GM10266 (cell line): Measurements from ENCODE around the gene EFEMP2.

Experiments used
- DNase-seq: peaks from one replicate; pipeline ENCODE4 v3.0.0; 2012; ENCODE audit errors: extremely low spot score
- TF ChIP-seq, protein P1 (sequence below): IDR thresholded peaks from 2 replicates; pipeline ENCODE4 v1.5.1; 2012; ENCODE audit warnings: mild to moderate bottlenecking, low read depth; ENCODE audit not compliant: control insufficient read depth, insufficient read depth; ENCODE audit errors: missing control alignments

EFEMP2 gene

DNA sequence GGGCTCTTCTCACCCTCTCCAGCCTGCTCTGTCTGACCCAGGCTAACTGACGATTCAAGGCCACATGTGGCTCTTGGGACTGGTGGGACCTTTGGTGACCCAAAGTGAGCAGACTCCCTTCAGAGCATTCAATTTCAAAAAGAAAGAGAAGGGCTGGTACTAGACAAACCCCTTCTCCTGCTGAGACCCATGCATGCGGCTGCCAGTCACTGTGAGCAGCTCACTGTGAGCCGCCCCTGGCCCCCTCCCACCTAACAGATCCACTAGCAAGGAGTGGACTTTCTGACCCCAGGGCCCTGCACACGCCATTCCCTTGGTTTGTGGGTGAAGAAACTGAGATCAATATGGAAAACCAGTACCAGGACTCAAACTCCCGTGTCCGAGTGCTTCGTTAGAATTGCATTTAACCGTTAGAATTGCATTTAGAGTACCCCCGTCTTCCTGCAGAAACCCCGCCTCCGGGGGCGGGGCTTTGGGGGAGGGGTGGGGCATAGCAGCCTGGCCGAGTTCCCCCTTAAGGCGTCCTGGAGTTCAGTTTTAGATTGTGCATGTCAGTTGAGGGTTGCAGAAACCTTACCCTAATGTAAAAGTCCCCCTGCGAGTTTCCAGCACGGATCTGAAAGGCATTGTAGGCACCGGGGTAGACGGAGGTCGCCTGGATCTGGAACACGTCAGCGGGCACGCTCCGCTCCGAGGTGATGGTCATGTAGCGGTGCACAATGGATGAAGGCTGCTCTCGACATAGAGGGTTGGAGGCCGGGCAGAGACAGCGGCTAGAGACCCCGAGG is 5.1 kb downstream of the EFEMP2 start:
- TF ChIP-seq, protein P1, sequence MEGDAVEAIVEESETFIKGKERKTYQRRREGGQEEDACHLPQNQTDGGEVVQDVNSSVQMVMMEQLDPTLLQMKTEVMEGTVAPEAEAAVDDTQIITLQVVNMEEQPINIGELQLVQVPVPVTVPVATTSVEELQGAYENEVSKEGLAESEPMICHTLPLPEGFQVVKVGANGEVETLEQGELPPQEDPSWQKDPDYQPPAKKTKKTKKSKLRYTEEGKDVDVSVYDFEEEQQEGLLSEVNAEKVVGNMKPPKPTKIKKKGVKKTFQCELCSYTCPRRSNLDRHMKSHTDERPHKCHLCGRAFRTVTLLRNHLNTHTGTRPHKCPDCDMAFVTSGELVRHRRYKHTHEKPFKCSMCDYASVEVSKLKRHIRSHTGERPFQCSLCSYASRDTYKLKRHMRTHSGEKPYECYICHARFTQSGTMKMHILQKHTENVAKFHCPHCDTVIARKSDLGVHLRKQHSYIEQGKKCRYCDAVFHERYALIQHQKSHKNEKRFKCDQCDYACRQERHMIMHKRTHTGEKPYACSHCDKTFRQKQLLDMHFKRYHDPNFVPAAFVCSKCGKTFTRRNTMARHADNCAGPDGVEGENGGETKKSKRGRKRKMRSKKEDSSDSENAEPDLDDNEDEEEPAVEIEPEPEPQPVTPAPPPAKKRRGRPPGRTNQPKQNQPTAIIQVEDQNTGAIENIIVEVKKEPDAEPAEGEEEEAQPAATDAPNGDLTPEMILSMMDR = no peak
- DNase-seq = no peak

DNA sequence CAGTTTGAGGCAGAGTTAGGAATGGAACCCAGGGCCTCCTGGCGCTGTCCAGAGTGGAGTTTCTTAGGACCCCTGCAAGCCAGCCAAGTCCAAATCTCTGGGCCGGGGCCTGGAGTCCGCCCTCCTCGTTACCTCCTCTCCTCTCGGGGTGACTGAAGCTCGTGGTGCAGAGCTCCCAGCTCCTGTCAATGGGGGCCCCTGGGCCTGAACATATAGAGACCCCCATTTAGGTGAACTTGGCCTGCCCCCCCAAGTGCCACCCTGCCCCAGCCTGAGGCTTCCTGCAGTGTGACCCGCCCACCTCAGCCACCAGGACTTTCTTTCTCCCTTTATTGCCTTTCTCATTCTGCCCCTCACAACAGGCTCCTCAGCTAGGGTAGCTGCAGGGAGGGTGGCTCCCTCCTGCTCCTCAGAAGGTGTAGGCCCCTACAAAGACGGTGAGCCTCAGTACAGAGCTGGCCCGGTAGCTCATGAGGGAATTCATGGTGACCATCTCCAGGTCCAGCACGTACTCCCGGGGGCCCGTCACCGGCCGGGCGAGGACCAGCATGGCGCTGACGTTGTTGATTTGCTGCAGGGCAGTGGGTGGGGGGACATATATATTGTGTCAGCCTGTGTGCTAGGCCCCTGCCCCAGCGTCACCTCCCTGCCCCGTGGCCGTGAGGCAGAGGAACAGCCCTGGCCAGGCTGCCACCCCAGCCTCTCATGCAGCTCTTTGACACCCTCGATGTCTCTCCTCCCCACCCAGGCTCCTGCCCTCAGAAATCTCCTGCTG is 5.9 kb downstream of the EFEMP2 start:
- no peak for DNase-seq
- TF ChIP-seq, protein P1 = no peak

DNA sequence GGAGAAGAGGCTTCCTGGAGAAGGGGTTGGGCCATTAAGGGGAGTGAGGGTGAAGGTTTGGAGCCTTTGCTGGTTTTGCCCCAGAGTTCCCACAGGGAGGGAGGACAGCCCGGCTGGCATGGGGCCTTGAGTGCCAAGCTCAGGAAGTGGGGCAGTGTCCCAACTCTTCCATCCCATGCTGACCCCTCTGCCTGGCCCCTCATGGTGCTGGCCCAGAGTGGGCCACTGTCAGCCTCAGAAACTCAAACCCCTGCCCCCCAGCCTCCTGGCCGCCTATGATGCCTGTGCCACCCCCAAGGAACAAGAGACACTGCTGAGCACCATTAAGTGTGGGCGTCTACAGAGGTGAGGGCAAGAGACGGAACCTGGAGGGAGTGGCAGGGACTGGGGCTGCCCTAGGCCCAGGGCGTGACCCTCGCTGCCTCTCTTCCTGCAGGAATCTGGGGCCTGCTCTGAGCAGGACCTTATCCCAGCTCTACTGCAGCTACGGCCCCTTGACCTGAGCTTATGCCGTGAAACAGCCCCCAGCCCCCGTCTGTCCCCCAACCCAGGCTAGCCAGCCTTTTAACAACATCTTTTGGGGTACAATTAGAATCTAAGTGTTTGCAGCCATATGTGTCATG is 6.9 kb downstream of the EFEMP2 start:
- no peak for DNase-seq
- TF ChIP-seq, protein P1 = no peak

DNA sequence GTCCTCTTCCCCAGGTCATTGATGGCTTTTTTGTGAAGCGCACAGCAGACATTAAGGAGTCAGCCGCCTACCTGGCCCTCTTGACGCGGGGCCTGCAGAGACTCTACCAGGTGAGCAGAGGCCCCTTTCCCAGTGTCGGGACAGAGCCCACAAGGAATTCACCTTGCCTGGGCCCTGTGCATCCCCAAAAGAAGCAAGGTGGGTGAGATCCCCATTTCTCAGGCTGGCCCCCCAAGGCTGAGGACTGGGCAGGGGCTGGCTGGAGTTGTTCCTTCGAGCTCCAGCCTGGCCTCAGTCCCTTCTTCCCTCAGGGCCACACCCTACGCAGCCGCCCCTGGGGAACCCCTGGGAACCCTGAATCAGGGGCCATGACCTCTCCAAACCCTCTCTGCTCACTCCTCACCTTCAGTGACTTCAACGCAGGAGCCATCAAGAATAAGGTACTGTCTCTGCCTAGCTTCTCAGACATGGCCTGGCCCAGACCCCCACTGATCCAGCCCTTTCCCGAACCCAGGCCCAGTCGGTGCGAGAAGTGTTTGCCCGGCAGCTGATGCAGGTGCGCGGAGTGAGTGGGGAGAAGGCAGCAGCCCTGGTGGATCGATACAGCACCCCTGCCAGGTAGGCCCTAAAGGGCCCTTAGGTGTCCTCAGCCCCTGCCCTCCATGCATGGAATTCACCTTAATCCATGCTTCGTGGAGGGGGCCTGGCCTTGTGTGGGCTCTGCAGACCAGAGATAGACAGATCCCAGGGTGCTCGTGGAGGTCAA is 7.7 kb downstream of the EFEMP2 start:
- no peak for DNase-seq
- TF ChIP-seq, protein P1 = no peak

DNA sequence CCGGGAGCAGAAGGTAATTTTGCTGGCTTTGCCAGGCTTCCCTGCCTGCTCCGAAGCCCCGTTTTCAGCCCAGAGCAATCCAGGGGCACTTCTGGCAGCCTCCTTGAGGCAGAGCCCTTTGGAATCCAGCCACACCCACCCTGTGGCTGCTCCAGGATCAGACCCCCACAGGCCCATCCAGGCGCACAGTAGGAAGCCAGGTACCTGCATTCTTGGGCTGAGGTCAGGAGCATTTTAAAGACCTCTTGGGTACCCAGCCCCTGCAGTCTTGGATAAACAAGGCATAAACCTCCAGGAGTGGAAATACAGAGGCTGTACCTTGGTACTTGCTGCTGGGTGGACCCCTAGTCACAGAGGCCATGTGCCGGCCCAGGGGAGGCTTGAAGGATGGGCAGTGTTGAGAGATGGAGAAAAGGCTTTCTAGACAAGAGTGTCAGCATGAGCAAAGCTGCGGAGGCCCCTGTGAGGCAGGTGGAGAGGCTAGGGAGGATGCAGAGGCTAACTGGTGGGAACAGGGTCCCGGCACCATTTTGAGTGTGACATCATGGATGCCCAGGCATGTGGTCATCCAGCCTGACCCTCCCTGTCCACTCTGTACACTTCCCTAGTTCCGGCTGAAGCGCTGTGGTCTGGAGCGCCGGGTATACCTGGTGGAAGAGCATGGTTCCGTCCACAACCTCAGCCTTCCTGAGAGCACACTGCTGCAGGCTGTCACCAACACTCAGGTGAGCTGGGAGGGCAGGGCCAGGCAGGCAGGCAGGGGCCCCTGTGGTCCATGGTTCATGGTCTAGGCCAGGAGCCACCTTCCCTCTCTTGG is 8.5 kb downstream of the EFEMP2 start:
- DNase-seq = no peak
- TF ChIP-seq, protein P1 = no peak

DNA sequence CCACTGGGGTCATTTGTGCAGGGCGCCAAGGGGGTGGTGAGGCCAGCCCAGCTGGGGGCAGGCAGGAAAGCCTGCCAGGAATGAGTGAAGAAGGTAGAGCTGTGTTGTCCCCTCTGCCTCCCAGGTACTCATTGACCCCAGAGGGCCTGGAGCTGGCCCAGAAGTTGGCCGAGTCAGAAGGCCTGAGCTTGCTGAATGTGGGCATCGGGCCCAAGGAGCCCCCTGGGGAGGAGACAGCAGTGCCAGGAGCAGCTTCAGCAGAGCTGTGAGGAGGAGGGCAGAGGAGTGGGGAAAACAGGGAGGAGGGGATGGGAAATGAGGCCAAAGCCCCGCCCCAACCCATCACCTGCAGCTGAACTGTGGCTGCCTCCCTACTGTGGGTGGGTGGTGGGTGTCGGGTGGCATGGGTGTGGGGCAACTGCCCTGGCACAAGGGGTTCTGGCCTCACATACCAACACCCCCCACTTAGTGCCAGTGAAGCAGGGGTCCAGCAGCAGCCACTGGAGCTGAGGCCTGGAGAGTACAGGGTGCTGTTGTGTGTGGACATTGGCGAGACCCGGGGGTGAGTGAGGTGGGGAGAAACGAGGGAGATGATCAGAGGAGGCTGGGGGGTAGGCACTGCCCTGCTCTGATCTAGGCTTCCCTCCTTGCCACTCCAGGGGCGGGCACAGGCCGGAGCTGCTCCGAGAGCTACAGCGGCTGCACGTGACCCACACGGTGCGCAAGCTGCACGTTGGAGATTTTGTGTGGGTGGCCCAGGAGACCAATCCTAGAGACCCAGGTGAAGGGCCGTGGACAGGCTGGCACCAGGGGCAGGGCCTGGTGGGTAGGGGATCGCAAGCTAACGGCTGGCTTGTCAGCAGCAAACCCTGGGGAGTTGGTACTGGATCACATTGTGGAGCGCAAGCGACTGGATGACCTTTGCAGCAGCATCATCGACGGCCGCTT is 9.4 kb downstream of the EFEMP2 start:
- no peak for DNase-seq
- TF ChIP-seq, protein P1 = no peak
